Gastroesophageal sphincter (tissue), 4 donors: ENCODE data around the gene GATB. TPM values are rescaled to one million over a fixed set of nuclear protein-coding genes. Genes with fewer than 3 reads are reported as not detected.

Experiments
- ATAC-seq: fragments of 150-250 bp; one replicate; pipeline ENCODE4 v1.9.1; 2016; ENCODE audit warnings: mild to moderate bottlenecking, moderate library complexity
- H3K27ac ChIP-seq, 4 donors: fragments of 200-600 bp; sonication (generic) in 3 of 4; 1 replicate in 3 of 4; 2 replicates in 1 of 4; pipeline ENCODE4 v1.5.1; 2016 to 2019
- H3K27me3 ChIP-seq: fragments of 200-600 bp; sonication (generic); one replicate; pipeline ENCODE4 v1.5.1; 2019
- H3K36me3 ChIP-seq, 2 donors: fragments of 200-600 bp; sonication (generic); one replicate each; pipeline ENCODE4 v1.5.1; 2019; ENCODE audit warnings: control low read depth in 1 of 2
- H3K4me1 ChIP-seq, 3 donors: fragments of 200-600 bp; sonication (generic); 1 replicate in 2 of 3; 2 replicates in 1 of 3; pipeline ENCODE4 v1.5.1; 2016 to 2019; ENCODE audit warnings: control low read depth in 2 of 3
- H3K4me3 ChIP-seq, 2 donors: fragments of 200-600 bp; sonication (generic); one replicate each; pipeline ENCODE4 v1.5.1; 2019; ENCODE audit warnings: mild to moderate bottlenecking in 1 of 2, moderate library complexity in 1 of 2
- H3K9me3 ChIP-seq, 3 donors: fragments of 200-600 bp; sonication (generic); one replicate each; pipeline ENCODE4 v1.5.1; 2017 to 2019; ENCODE audit warnings: control low read depth in 2 of 3
- EP300 ChIP-seq: sonication (generic); formaldehyde crosslinking; IDR thresholded peaks from one replicate; pipeline ENCODE4 v1.6.1; 2017; ENCODE audit warnings: antibody characterized with exemption, mild to moderate bottlenecking
- POLR2A ChIP-seq, 2 donors: fragments of 450-650 bp; IDR thresholded peaks; one replicate each; pipeline ENCODE4 v1.6.1; 2017; ENCODE audit warnings: antibody characterized with exemption in 2 of 2, mild to moderate bottlenecking in 2 of 2, moderate library complexity in 1 of 2
- POLR2AphosphoS5 ChIP-seq: sonication (generic); formaldehyde crosslinking; IDR thresholded peaks from one replicate; pipeline ENCODE4 v1.6.1; 2017; ENCODE audit warnings: antibody characterized with exemption
- WGBS, 2 donors: methylation state at CpG; one replicate each; pipeline ENCODE4 v1.1.5; 2018; ENCODE audit warnings: low coverage in 1 of 2; 5-methylcytosine and 5-hydroxymethylcytosine counted together
- total RNA-seq, 4 donors: library from RNA; depleted of rRNA; stranded (reverse); fragments of >200 nt; gene quantifications; one replicate each; pipeline ENCODE4 v1.1.0, GENCODE V29; 2016
- TF ChIP-seq, protein P1 (sequence below), 4 experiments: fragments of 200-600 bp in 2 of 4; fragments of 450-650 bp in 2 of 4; sonication (generic) in 1 of 4; IDR thresholded peaks; one replicate each; pipeline ENCODE4 v1.5.1; 2017 to 2019; ENCODE audit warnings: antibody characterized with exemption in 4 of 4, mild to moderate bottlenecking in 2 of 4, moderate library complexity in 2 of 4

GATB gene
- total RNA-seq, 4 donors from 2014 or later = 10.6 to 22.4 (median 16.6) TPM

DNA sequence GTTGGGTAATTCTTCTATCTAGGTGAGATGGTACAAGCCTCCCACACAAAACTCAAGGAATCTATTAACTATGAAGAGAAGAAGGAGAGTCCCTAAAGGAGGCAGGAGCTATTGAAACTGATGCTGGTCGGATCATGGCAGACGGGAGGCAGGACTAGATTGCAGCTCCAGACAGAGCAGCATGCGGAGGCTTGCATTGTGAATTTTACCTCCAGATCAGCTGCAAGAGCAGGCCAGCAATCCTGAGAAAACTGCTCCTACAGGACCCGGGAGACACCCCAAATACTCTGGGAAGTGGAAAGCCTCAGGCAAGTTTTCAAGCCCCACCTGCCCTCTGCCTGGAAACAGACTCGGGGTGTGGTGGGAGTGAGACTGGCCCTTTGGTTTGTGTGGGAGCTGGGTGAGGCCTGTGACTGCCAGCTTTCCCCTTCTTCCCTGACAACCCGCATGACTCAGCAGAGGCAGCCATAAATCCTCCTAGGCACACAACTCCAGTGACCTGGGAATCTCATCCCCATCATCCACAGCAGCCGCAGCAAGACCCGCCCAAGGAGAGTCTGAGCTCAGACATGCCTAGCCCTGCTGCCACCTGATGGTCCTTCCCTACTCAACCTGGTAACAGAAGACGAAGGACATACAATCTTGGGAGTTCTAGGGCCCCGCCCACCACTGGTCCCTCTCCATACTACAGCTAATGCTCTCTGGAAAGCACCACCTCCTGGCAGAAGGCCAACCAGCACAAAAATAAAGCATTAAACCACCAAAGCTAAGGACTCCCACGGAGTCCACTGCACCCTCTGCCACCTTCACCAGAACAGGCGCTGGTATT lies 30.9 kb downstream of the GATB start:
- TF ChIP-seq POLR2AphosphoS5 = no peak
- no peak for TF ChIP-seq EP300
- TF ChIP-seq, protein P1, sequence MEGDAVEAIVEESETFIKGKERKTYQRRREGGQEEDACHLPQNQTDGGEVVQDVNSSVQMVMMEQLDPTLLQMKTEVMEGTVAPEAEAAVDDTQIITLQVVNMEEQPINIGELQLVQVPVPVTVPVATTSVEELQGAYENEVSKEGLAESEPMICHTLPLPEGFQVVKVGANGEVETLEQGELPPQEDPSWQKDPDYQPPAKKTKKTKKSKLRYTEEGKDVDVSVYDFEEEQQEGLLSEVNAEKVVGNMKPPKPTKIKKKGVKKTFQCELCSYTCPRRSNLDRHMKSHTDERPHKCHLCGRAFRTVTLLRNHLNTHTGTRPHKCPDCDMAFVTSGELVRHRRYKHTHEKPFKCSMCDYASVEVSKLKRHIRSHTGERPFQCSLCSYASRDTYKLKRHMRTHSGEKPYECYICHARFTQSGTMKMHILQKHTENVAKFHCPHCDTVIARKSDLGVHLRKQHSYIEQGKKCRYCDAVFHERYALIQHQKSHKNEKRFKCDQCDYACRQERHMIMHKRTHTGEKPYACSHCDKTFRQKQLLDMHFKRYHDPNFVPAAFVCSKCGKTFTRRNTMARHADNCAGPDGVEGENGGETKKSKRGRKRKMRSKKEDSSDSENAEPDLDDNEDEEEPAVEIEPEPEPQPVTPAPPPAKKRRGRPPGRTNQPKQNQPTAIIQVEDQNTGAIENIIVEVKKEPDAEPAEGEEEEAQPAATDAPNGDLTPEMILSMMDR (IDR thresholded peaks at IDR 0.05) = no peak
- no peak for TF ChIP-seq POLR2A (IDR thresholded peaks at IDR 0.05)
- H3K27ac ChIP-seq = no peak overlapping the region
- 76 to 94% methylated on average over 4 to 5 of the region's 12 CpGs for WGBS, 2 donors
- H3K36me3 ChIP-seq = no peaks in the 10 kb centered on the region
- ATAC-seq = no peak
- H3K27me3 ChIP-seq = no peaks in the 10 kb centered on the region
- H3K4me3 ChIP-seq = no peak overlapping the region
- no peaks in the 10 kb centered on the region for H3K4me1 ChIP-seq
- no peaks in the 10 kb centered on the region for H3K9me3 ChIP-seq

- Histone ChIP-seq H3K36me3 (no peaks in the 10 kb centered on the region), H3K9me3 (no peaks in the 10 kb centered on the region), H3K4me1 (no peaks in the 10 kb centered on the region), H3K27ac (no peak overlapping the region), H3K27me3 (no peaks in the 10 kb centered on the region), H3K4me3 (no peak overlapping the region)
- WGBS, 2 donors = 84 to 92% methylated on average over 2 of the region's 2 CpGs
- TF ChIP-seq, protein P1 (IDR thresholded peaks at IDR 0.05) = no peak
- TF ChIP-seq POLR2AphosphoS5 (no peak), EP300 (no peak), POLR2A (IDR thresholded peaks at IDR 0.05) (no peak)
- ATAC-seq = no peak
These were observed 32.1 kb downstream of the GATB start for GRCh38 chr4:151728679-151729078.

GRCh38 chr4:151728006-151728405 lies 32.8 kb downstream of the GATB start:
- TF ChIP-seq POLR2A (IDR thresholded peaks at IDR 0.05) = no peak
- TF ChIP-seq POLR2AphosphoS5 = no peak
- TF ChIP-seq EP300 = no peak
- TF ChIP-seq, protein P1 (IDR thresholded peaks at IDR 0.05) = no peak
- Histone ChIP-seq H3K27ac (no peak overlapping the region), H3K4me3 (no peak overlapping the region), H3K4me1 (no peaks in the 10 kb centered on the region), H3K27me3 (no peaks in the 10 kb centered on the region), H3K9me3 (no peaks in the 10 kb centered on the region), H3K36me3 (no peaks in the 10 kb centered on the region)
- no peak for ATAC-seq
- WGBS, 2 donors = 29 to 46% methylated on average over 1 of the region's 1 CpG

DNA sequence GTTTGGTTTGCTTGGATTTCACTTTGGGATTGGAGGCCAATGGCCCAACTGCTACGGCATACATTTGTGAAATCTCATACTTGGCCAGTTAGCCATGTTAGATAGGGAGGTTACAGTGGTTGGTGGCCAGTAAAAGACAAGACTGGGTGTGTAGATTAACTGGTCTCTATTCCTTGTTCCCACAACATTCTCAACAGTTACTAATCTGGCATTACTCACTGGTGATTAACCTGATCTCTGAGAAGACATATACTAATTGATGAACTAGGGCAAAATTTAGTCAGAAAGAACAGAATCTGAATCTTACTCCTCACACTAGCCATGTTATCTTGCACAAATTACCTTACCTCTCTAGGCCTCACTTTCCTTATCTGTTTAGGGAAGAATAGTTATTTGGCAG lies 33.4 kb downstream of the GATB start:
- Histone ChIP-seq H3K9me3 (no peaks in the 10 kb centered on the region), H3K36me3 (no peaks in the 10 kb centered on the region), H3K27ac (no peak overlapping the region), H3K27me3 (no peaks in the 10 kb centered on the region), H3K4me1 (no peaks in the 10 kb centered on the region), H3K4me3 (no peak overlapping the region)
- 100% methylated on average over 1 of the region's 1 CpG; no CpG with 5 or more reads in 1 of the 2 donors for WGBS, 2 donors
- ATAC-seq = no peak
- no peak for TF ChIP-seq POLR2AphosphoS5
- TF ChIP-seq, protein P1 (IDR thresholded peaks at IDR 0.05) = no peak
- TF ChIP-seq EP300 = no peak
- no peak for TF ChIP-seq POLR2A (IDR thresholded peaks at IDR 0.05)

DNA sequence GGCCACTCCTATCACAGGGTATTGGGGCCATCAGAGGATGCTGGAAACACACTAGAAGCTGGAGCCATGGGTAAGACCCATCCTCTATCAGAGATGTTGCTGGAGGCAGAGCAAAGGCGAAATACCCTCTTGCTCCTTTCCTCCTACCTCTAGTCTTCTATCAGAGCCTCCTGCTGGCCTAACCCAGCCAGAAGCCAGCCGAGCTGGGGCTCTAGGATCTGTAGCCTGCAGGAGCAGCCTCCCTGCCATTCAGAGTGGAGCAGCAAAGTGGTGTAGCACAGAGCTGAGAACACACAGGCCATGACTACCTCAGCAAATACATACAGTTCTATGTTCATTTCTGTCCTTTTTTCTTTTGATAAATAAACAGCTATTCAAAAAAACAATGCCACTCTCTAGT lies 35.7 kb downstream of the GATB start:
- no peak for TF ChIP-seq POLR2AphosphoS5
- TF ChIP-seq POLR2A (IDR thresholded peaks at IDR 0.05) = no peak
- no peaks in the 10 kb centered on the region for H3K36me3 ChIP-seq
- WGBS, 2 donors = 60 to 95% methylated on average over 1 to 2 of the region's 2 CpGs
- ATAC-seq = no peak
- no peaks in the 10 kb centered on the region for H3K27me3 ChIP-seq
- no peaks in the 10 kb centered on the region for H3K4me1 ChIP-seq
- H3K27ac ChIP-seq = no peak overlapping the region
- H3K4me3 ChIP-seq = no peak overlapping the region
- no peaks in the 10 kb centered on the region for H3K9me3 ChIP-seq
